Measurements from ENCODE around the gene BBS12.

The BBS12 gene

GRCh38 chr4:122766353-122766705 lies 33.8 kb downstream of the BBS12 start:
- Histone ChIP-seq H3K36me3 (no peaks in the 10 kb centered on the region), H3K27ac (no peak overlapping the region), H3K4me3 (ENCODE audit: low read depth, low read length) (no peak overlapping the region), H3K9me3 (ENCODE audit: severe bottlenecking) (no peaks in the 10 kb centered on the region), H3K27me3 (ENCODE audit: insufficient read depth, low read depth, severe bottlenecking) (no peaks in the 10 kb centered on the region)
- TF ChIP-seq CTCF (IDR thresholded peaks at IDR 0.05; ENCODE audit: low read depth, low read length): no peak
- no peak for DNase-seq

GRCh38 chr4:122766950-122767349 lies 34.4 kb downstream of the BBS12 start:
- no peak for DNase-seq
- TF ChIP-seq CTCF (IDR thresholded peaks at IDR 0.05; ENCODE audit: low read depth, low read length): no peak
- H3K27ac ChIP-seq: no peak overlapping the region

GRCh38 chr4:122771724-122772123 lies 39.2 kb downstream of the BBS12 start:
- no peak for DNase-seq
- H3K9me3 ChIP-seq (ENCODE audit: severe bottlenecking): no peaks in the 10 kb centered on the region
- no peak overlapping the region for H3K4me3 ChIP-seq (ENCODE audit: low read depth, low read length)
- H3K27ac ChIP-seq: no peak overlapping the region
- no peak for TF ChIP-seq CTCF (IDR thresholded peaks at IDR 0.05; ENCODE audit: low read depth, low read length)
- H3K27me3 ChIP-seq (ENCODE audit: insufficient read depth, low read depth, severe bottlenecking): no peaks in the 10 kb centered on the region
- H3K36me3 ChIP-seq: no peaks in the 10 kb centered on the region

More at GRCh38 chr4:122766950-122767349, 34.4 kb downstream of the BBS12 start:
- Histone ChIP-seq H3K27me3 (ENCODE audit: insufficient read depth, low read depth, severe bottlenecking) (no peaks in the 10 kb centered on the region), H3K4me3 (ENCODE audit: low read depth, low read length) (no peak overlapping the region), H3K9me3 (ENCODE audit: severe bottlenecking) (no peaks in the 10 kb centered on the region), H3K36me3 (no peaks in the 10 kb centered on the region)

GRCh38 chr4:122772311-122772710 lies 39.8 kb downstream of the BBS12 start:
- H3K27ac ChIP-seq: no peak overlapping the region
- no peak for TF ChIP-seq CTCF (IDR thresholded peaks at IDR 0.05; ENCODE audit: low read depth, low read length)

GRCh38 chr4:122772986-122773385 lies 40.5 kb downstream of the BBS12 start:
- no peak overlapping the region for H3K27ac ChIP-seq
- no peak overlapping the region for H3K4me3 ChIP-seq (ENCODE audit: low read depth, low read length)
- TF ChIP-seq CTCF (IDR thresholded peaks at IDR 0.05; ENCODE audit: low read depth, low read length): no peak
- no peak for DNase-seq
- H3K9me3 ChIP-seq (ENCODE audit: severe bottlenecking): no peaks in the 10 kb centered on the region
- H3K27me3 ChIP-seq (ENCODE audit: insufficient read depth, low read depth, severe bottlenecking): no peaks in the 10 kb centered on the region
- no peaks in the 10 kb centered on the region for H3K36me3 ChIP-seq

More at GRCh38 chr4:122772311-122772710, 39.8 kb downstream of the BBS12 start:
- Histone ChIP-seq H3K36me3 (no peaks in the 10 kb centered on the region), H3K4me3 (ENCODE audit: low read depth, low read length) (no peak overlapping the region), H3K27me3 (ENCODE audit: insufficient read depth, low read depth, severe bottlenecking) (no peaks in the 10 kb centered on the region), H3K9me3 (ENCODE audit: severe bottlenecking) (no peaks in the 10 kb centered on the region)
- DNase-seq: no peak

GRCh38 chr4:122775039-122775438 lies 42.5 kb downstream of the BBS12 start:
- no peak for TF ChIP-seq CTCF (IDR thresholded peaks at IDR 0.05; ENCODE audit: low read depth, low read length)

More at GRCh38 chr4:122775039-122775438, 42.5 kb downstream of the BBS12 start:
- Histone ChIP-seq H3K4me3 (ENCODE audit: low read depth, low read length) (no peak overlapping the region), H3K36me3 (no peaks in the 10 kb centered on the region), H3K27ac (no peak overlapping the region), H3K9me3 (ENCODE audit: severe bottlenecking) (no peaks in the 10 kb centered on the region), H3K27me3 (ENCODE audit: insufficient read depth, low read depth, severe bottlenecking) (no peaks in the 10 kb centered on the region)
- no peak for DNase-seq

Data from WERI-Rb-1 (cell line).